Stomach (tissue), 9 donors: ENCODE measurements around the gene C1orf159. TPM values are rescaled to one million over a fixed set of nuclear protein-coding genes. Genes with fewer than 3 reads are reported as not detected.

Experiments
- DNase-seq, 2 donors: peaks; one replicate each; pipeline versions ENCODE4 v3.0.0 to v3.0.0-alpha.2; 2013 to 2019
- H3K27ac ChIP-seq, 5 donors: fragments of 200-600 bp in 4 of 5; sonication (generic) in 4 of 5; one replicate each; pipeline ENCODE4 v1.5.1; 2013 to 2019; ENCODE audit warnings: mild to moderate bottlenecking in 1 of 5, moderate library complexity in 1 of 5
- H3K27me3 ChIP-seq, 3 donors: fragments of 200-600 bp; sonication (generic); one replicate each; pipeline ENCODE4 v1.5.1; 2017 to 2019; ENCODE audit warnings: mixed run types in 1 of 3
- H3K36me3 ChIP-seq, 4 donors: fragments of 200-600 bp; sonication (generic); 1 replicate in 3 of 4; 2 replicates in 1 of 4; pipeline ENCODE4 v1.5.1; 2016 to 2019
- H3K4me1 ChIP-seq, 4 donors: fragments of 200-600 bp; sonication (generic); one replicate each; pipeline ENCODE4 v1.5.1; 2016 to 2019
- H3K4me3 ChIP-seq, 4 donors: fragments of 200-600 bp; sonication (generic) in 3 of 4; one replicate each; pipeline ENCODE4 v1.5.1; 2016 to 2019; ENCODE audit warnings: mild to moderate bottlenecking in 1 of 4
- H3K9me3 ChIP-seq, 4 donors: fragments of 200-600 bp; sonication (generic); one replicate each; pipeline ENCODE4 v1.5.1; 2016 to 2019
- CTCF ChIP-seq, 7 experiments: fragments of 450-650 bp in 4 of 7; fragments of 200-600 bp in 3 of 7; sonication (generic) in 3 of 7; IDR thresholded peaks; one replicate each; pipeline ENCODE4 v1.5.1; 2016 to 2019; ENCODE audit warnings: antibody characterized with exemption in 7 of 7, control low read depth in 2 of 7, mild to moderate bottlenecking in 1 of 7
- EP300 ChIP-seq: sonication (generic); formaldehyde crosslinking; IDR thresholded peaks from one replicate; pipeline ENCODE4 v1.6.1; 2017; ENCODE audit warnings: antibody characterized with exemption
- POLR2A ChIP-seq, 4 donors: fragments of 450-650 bp; IDR thresholded peaks; one replicate each; pipeline ENCODE4 v1.6.1; 2016; ENCODE audit warnings: antibody characterized with exemption in 4 of 4, control low read depth in 2 of 4, mild to moderate bottlenecking in 1 of 4, moderate library complexity in 1 of 4
- POLR2AphosphoS5 ChIP-seq, 3 donors: sonication (generic); formaldehyde crosslinking; IDR thresholded peaks; one replicate each; pipeline ENCODE4 v1.6.1; 2016; ENCODE audit warnings: antibody characterized with exemption in 3 of 3
- WGBS, 5 donors: extraction: QIAGEN DNeasy Blood & Tissue Kit in 3 of 5; methylation state at CpG; one replicate each; pipeline versions ENCODE4 v1.1.5 to v1.1.7; 2013 to 2018; 5-methylcytosine and 5-hydroxymethylcytosine counted together
- intact Hi-C: fragments of 100-400 bp; cut with DNase I; formaldehyde crosslinking; loops from one replicate; pipeline ENCODE4 v1.15.1; 2023; ENCODE audit warnings: low total_unique reads
- polyA plus RNA-seq, 3 donors: library from polyadenylated mRNA; stranded (reverse); fragments of 200-250 nt; gene quantifications; one replicate each; pipeline ENCODE4 v1.2.3, GENCODE V29; 2013
- total RNA-seq, 5 donors: library from RNA; depleted of rRNA; stranded (reverse); fragments of >200 nt; gene quantifications; one replicate each; pipeline versions ENCODE4 v1.1.0 to v1.2.3, GENCODE V29; 2014 to 2016
- donor health status: healthy with polysubstance abuse.
- donor health status: Bipolar disorder and iron deficiency.
- donor health status: healthy.

Gene C1orf159
- total and polyA plus RNA-seq, 8 donors, result 10.2 to 67.0 (median 18.5) TPM

GRCh38 chr1:1042835-1043234 lies 73.1 kb downstream of the C1orf159 start:
- Histone ChIP-seq H3K27me3 (peaks cover 0 to 29% (median 7%) of the 10 kb centered on the region in 3 donors), H3K9me3 (no peaks in the 10 kb centered on the region), H3K4me1 (peaks cover 14 to 21% (median 18%) of the 10 kb centered on the region in 4 donors), H3K36me3 (peaks cover 18 to 58% (median 52%) of the 10 kb centered on the region in 4 donors), H3K27ac (no peak overlapping the region), H3K4me3 (no peak overlapping the region)
- DNase-seq, result no peak
- WGBS, 5 donors, result 66 to 91% (median 84%) methylated on average over 7 to 10 of the region's 10 CpGs
- TF ChIP-seq POLR2AphosphoS5 (IDR thresholded peaks at IDR 0.05) (no peak), EP300 (no peak), POLR2A (IDR thresholded peaks at IDR 0.05) (no peak), CTCF (IDR thresholded peaks at IDR 0.05) (no peak)
- intact Hi-C loops, result no loop called here

GRCh38 chr1:1041873-1042272 lies 74.0 kb downstream of the C1orf159 start:
- WGBS, 5 donors, result 60 to 95% (median 90%) methylated on average over 3 to 25 of the region's 25 CpGs
- no peak overlapping the region for H3K27ac ChIP-seq
- peaks cover 14 to 24% (median 19%) of the 10 kb centered on the region in 4 donors for H3K4me1 ChIP-seq
- intact Hi-C loops, result no loop called here
- no peak for DNase-seq
- H3K9me3 ChIP-seq, result no peaks in the 10 kb centered on the region
- peaks cover 0 to 37% (median 7%) of the 10 kb centered on the region in 3 donors for H3K27me3 ChIP-seq
- TF ChIP-seq EP300, result no peak
- TF ChIP-seq POLR2AphosphoS5 (IDR thresholded peaks at IDR 0.05), result no peak
- TF ChIP-seq CTCF (IDR thresholded peaks at IDR 0.05), result no peak
- no peak for TF ChIP-seq POLR2A (IDR thresholded peaks at IDR 0.05)
- H3K4me3 ChIP-seq, result no peak overlapping the region
- peaks cover 9 to 54% (median 42%) of the 10 kb centered on the region in 4 donors for H3K36me3 ChIP-seq

- peaks cover 0 to 45% (median 7%) of the 10 kb centered on the region in 3 donors for H3K27me3 ChIP-seq
- intact Hi-C loops, result no loop called here
- peak in 1 of 2 donors; percentile 58 for DNase-seq
- peak overlapping the region in 3 of 4 donors; percentile 14 to 23 (median 22) for H3K4me3 ChIP-seq
- WGBS, 5 donors, result 55 to 92% (median 74%) methylated on average over 26 to 54 of the region's 60 CpGs
- H3K4me1 ChIP-seq, result peaks cover 14 to 24% (median 19%) of the 10 kb centered on the region in 4 donors
- TF ChIP-seq EP300, result no peak
- no peak for TF ChIP-seq POLR2AphosphoS5 (IDR thresholded peaks at IDR 0.05)
- no peak for TF ChIP-seq CTCF (IDR thresholded peaks at IDR 0.05)
- no peak for TF ChIP-seq POLR2A (IDR thresholded peaks at IDR 0.05)
- H3K27ac ChIP-seq, result no peak overlapping the region
- H3K9me3 ChIP-seq, result no peaks in the 10 kb centered on the region
- peaks cover 3 to 54% (median 34%) of the 10 kb centered on the region in 4 donors for H3K36me3 ChIP-seq
Observed at GRCh38 chr1:1041092-1041523, 74.8 kb downstream of the C1orf159 start.

GRCh38 chr1:1040004-1040991 lies 75.6 kb downstream of the C1orf159 start:
- peaks cover 0 to 53% (median 7%) of the 10 kb centered on the region in 3 donors for H3K27me3 ChIP-seq
- peak; percentile 80 to 94 for DNase-seq
- peaks cover under 1 to 54% (median 29%) of the 10 kb centered on the region in 4 donors for H3K36me3 ChIP-seq
- peaks cover 14 to 24% (median 19%) of the 10 kb centered on the region in 4 donors for H3K4me1 ChIP-seq
- H3K9me3 ChIP-seq, result no peaks in the 10 kb centered on the region
- intact Hi-C loops, result no loop called here
- 3 to 16% (median 4%) methylated on average over 28 to 99 of the region's 99 CpGs for WGBS, 5 donors
- peak overlapping the region in 2 of 5 donors; percentile 8 to 46 for H3K27ac ChIP-seq
- peak in 2 of 3 donors; percentile 8 to 46 for TF ChIP-seq POLR2AphosphoS5 (IDR thresholded peaks at IDR 0.05)
- no peak for TF ChIP-seq EP300
- no peak for TF ChIP-seq POLR2A (IDR thresholded peaks at IDR 0.05)
- TF ChIP-seq CTCF (IDR thresholded peaks at IDR 0.05), result peak in 1 of 7 experiments; percentile 9
- H3K4me3 ChIP-seq, result peak overlapping the region; percentile 41 to 58 (median 46)
